ENCODE results near the gene HLA-DMB.
A peak's percentile ranks its signal among the peaks of the same experiment; 100 is the strongest.

Gene HLA-DMB

GRCh38 chr6:32954986-32955802, 14.4 kb upstream of the HLA-DMB start:
- no peaks in the 10 kb centered on the region for H3K9me3 ChIP-seq (ENCODE audit: low read length)
- no peaks in the 10 kb centered on the region for H3K27me3 ChIP-seq (ENCODE audit: control insufficient read depth in 1 of 2, insufficient read depth in 2 of 2, low read length in 2 of 2)
- no peak overlapping the region for H3K9ac ChIP-seq (ENCODE audit: low read length)
- H3K27ac ChIP-seq (ENCODE audit: low read depth, low read length), result no peak overlapping the region
- H3K4me3 ChIP-seq (ENCODE audit: low read depth in 1 of 2, low read length in 2 of 2), result no peak overlapping the region
- peaks cover 12% of the 10 kb centered on the region for H3K4me1 ChIP-seq (ENCODE audit: insufficient read depth, low read length)
- no peaks in the 10 kb centered on the region for H3K36me3 ChIP-seq (ENCODE audit: insufficient read depth, low read length)

DNA sequence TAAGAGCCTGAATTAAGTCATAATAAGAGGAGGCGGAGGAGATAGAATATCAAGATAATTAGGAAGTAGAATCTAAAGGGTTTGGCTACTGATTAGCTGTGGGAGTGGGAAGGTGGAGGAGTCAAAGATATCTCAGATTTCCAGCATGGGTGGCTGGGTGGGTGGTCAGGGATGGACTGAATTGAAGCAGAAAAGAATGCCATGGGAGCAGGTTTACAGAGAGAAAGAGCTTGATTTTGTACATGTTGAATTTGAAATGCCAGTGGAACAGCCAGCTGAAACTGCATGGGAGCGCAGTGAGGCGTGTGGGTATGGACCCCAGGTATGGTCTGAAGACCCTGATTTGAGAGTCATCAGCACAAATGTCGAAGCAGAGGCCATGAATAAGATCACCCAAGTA, 13.4 kb upstream of the HLA-DMB start:
- no peak overlapping the region for H3K9ac ChIP-seq (ENCODE audit: low read length)
- H3K9me3 ChIP-seq (ENCODE audit: low read length), result no peaks in the 10 kb centered on the region
- no peak overlapping the region for H3K4me3 ChIP-seq (ENCODE audit: low read depth in 1 of 2, low read length in 2 of 2)
- H3K4me1 ChIP-seq (ENCODE audit: insufficient read depth, low read length), result peaks cover 12% of the 10 kb centered on the region
- H3K27ac ChIP-seq (ENCODE audit: low read depth, low read length), result no peak overlapping the region
- H3K36me3 ChIP-seq (ENCODE audit: insufficient read depth, low read length), result no peaks in the 10 kb centered on the region
- H3K27me3 ChIP-seq (ENCODE audit: control insufficient read depth in 1 of 2, insufficient read depth in 2 of 2, low read length in 2 of 2), result no peaks in the 10 kb centered on the region

DNA sequence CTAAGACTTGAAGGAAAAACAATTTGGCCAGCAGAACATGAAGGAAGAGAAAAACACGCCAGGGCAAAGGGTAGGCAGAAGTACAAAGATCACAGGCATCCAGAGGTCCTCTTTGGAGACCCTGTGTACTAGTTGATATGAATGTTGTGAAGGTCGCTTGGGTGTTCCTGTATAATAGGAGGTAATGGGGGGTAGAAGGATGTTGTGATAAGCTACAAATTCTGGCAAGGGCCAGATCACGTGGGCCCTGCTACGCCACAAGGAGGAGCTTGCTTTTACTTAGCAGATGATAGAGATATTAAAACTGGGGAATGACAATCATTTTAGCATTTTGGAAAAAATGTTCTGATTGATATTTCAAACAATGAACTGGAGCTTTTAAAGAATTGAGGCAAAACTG, 12.9 kb upstream of the HLA-DMB start:
- Histone ChIP-seq H3K9ac (ENCODE audit: low read length) (no peak overlapping the region), H3K36me3 (ENCODE audit: insufficient read depth, low read length) (no peaks in the 10 kb centered on the region), H3K9me3 (ENCODE audit: low read length) (no peaks in the 10 kb centered on the region), H3K27ac (ENCODE audit: low read depth, low read length) (no peak overlapping the region), H3K4me3 (ENCODE audit: low read depth in 1 of 2, low read length in 2 of 2) (no peak overlapping the region), H3K27me3 (ENCODE audit: control insufficient read depth in 1 of 2, insufficient read depth in 2 of 2, low read length in 2 of 2) (no peaks in the 10 kb centered on the region), H3K4me1 (ENCODE audit: insufficient read depth, low read length) (peaks cover 12% of the 10 kb centered on the region)

GRCh38 chr6:32952817-32953739, 12.2 kb upstream of the HLA-DMB start, which contains the start of gene HLA-DMA:
HLA-DMA (minus strand) TSS chr6:32953097; CDS start chr6:32953036, 61 bp downstream.
- Histone ChIP-seq H3K9ac (ENCODE audit: low read length) (peak within 1 kb of the TSS; percentile 13), H3K4me1 (ENCODE audit: insufficient read depth, low read length) (peaks cover 12% of the 10 kb centered on the region), H3K4me3 (ENCODE audit: low read depth in 1 of 2, low read length in 2 of 2) (peak within 1 kb of the TSS in 1 of 2 donors; percentile 44), H3K27ac (ENCODE audit: low read depth, low read length) (peak within 1 kb of the TSS; percentile 35), H3K27me3 (ENCODE audit: control insufficient read depth in 1 of 2, insufficient read depth in 2 of 2, low read length in 2 of 2) (no peaks in the 10 kb centered on the region), H3K9me3 (ENCODE audit: low read length) (no peaks in the 10 kb centered on the region), H3K36me3 (ENCODE audit: insufficient read depth, low read length) (no peaks in the 10 kb centered on the region)

DNA sequence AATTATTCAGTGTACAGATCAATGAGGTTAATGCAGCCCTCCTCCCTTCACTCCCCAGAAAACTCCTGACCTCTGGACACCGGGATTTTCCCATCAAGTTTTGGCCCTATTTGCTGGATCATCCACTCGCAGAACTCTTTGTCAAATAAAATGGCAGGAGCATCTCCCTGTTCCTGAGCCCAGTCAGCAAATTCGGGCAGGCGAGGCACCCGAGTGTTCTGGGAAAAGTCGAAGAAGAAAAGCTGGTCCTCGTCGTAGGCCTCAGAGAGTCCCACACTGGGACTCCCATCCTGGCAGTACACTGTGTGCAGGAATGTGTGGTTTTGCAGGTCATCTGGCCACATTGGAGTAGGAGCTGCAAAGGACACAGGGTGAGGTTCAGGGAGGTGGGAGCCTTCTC, 9.6 kb upstream of the HLA-DMB start:
- Histone ChIP-seq H3K9me3 (ENCODE audit: low read length) (no peaks in the 10 kb centered on the region), H3K36me3 (ENCODE audit: insufficient read depth, low read length) (no peaks in the 10 kb centered on the region), H3K4me3 (ENCODE audit: low read depth in 1 of 2, low read length in 2 of 2) (no peak overlapping the region), H3K27ac (ENCODE audit: low read depth, low read length) (no peak overlapping the region), H3K27me3 (ENCODE audit: control insufficient read depth in 1 of 2, insufficient read depth in 2 of 2, low read length in 2 of 2) (no peaks in the 10 kb centered on the region), H3K9ac (ENCODE audit: low read length) (no peak overlapping the region), H3K4me1 (ENCODE audit: insufficient read depth, low read length) (peaks cover 12% of the 10 kb centered on the region)

DNA sequence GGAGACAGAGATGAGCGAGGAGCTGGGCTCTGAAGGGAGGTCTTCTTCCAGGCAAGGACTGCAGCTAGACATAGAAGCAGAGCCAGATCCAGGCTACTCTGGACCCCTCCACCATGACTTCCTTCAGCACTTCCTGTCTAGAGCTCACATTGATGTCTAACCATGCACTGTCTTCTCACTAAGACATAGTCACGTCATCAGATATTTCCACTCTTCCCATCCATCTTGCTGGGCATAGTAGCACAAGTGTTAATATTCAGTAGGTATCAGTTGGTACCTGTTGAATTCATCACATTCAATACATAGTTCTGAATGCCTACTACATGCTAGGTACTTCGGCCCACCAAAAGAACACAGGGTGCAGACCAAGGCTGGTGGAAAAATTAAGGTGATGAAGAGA, 9.2 kb upstream of the HLA-DMB start:
- no peaks in the 10 kb centered on the region for H3K36me3 ChIP-seq (ENCODE audit: insufficient read depth, low read length)
- H3K27me3 ChIP-seq (ENCODE audit: control insufficient read depth in 1 of 2, insufficient read depth in 2 of 2, low read length in 2 of 2), result no peaks in the 10 kb centered on the region
- no peaks in the 10 kb centered on the region for H3K9me3 ChIP-seq (ENCODE audit: low read length)
- no peak overlapping the region for H3K4me3 ChIP-seq (ENCODE audit: low read depth in 1 of 2, low read length in 2 of 2)
- H3K4me1 ChIP-seq (ENCODE audit: insufficient read depth, low read length), result peaks cover 12% of the 10 kb centered on the region
- no peak overlapping the region for H3K27ac ChIP-seq (ENCODE audit: low read depth, low read length)
- H3K9ac ChIP-seq (ENCODE audit: low read length), result no peak overlapping the region

- no peak overlapping the region for H3K27ac ChIP-seq (ENCODE audit: low read depth, low read length)
Measured at GRCh38 chr6:32949113-32949512, 8.3 kb upstream of the HLA-DMB start.

GRCh38 chr6:32947552-32948465, 7.0 kb upstream of the HLA-DMB start:
- Histone ChIP-seq H3K4me3 (ENCODE audit: low read depth in 1 of 2, low read length in 2 of 2) (no peak overlapping the region), H3K4me1 (ENCODE audit: insufficient read depth, low read length) (peaks cover 9% of the 10 kb centered on the region), H3K27ac (ENCODE audit: low read depth, low read length) (no peak overlapping the region), H3K36me3 (ENCODE audit: insufficient read depth, low read length) (no peaks in the 10 kb centered on the region), H3K9me3 (ENCODE audit: low read length) (no peaks in the 10 kb centered on the region), H3K9ac (ENCODE audit: low read length) (no peak overlapping the region), H3K27me3 (ENCODE audit: control insufficient read depth in 1 of 2, insufficient read depth in 2 of 2, low read length in 2 of 2) (no peaks in the 10 kb centered on the region)

More at GRCh38 chr6:32949113-32949512, 8.3 kb upstream of the HLA-DMB start:
- Histone ChIP-seq H3K9me3 (ENCODE audit: low read length) (no peaks in the 10 kb centered on the region), H3K9ac (ENCODE audit: low read length) (no peak overlapping the region), H3K27me3 (ENCODE audit: control insufficient read depth in 1 of 2, insufficient read depth in 2 of 2, low read length in 2 of 2) (no peaks in the 10 kb centered on the region), H3K36me3 (ENCODE audit: insufficient read depth, low read length) (no peaks in the 10 kb centered on the region), H3K4me3 (ENCODE audit: low read depth in 1 of 2, low read length in 2 of 2) (no peak overlapping the region), H3K4me1 (ENCODE audit: insufficient read depth, low read length) (peaks cover 12% of the 10 kb centered on the region)

DNA sequence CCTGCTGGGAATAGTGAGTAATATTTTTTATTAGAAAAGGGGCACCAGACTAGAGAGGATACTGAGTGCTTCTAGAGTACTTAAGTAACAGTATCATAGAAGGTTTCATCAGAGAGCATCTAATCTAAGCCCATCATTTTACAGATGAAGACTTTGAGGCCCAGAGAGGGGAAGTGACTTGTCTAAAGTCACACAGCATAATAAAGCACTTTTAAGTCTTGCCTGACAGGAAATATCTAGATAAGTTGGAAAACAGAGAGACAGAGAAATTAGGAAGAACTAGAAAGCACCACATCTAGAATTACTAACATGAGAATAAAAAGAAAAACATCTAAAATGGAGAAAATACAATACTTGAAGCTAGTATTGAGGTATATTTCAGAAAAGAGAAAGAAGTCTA, 6.1 kb upstream of the HLA-DMB start:
- Histone ChIP-seq H3K4me3 (ENCODE audit: low read depth in 1 of 2, low read length in 2 of 2) (no peak overlapping the region), H3K4me1 (ENCODE audit: insufficient read depth, low read length) (no peaks in the 10 kb centered on the region), H3K9ac (ENCODE audit: low read length) (no peak overlapping the region), H3K9me3 (ENCODE audit: low read length) (no peaks in the 10 kb centered on the region), H3K27ac (ENCODE audit: low read depth, low read length) (no peak overlapping the region), H3K27me3 (ENCODE audit: control insufficient read depth in 1 of 2, insufficient read depth in 2 of 2, low read length in 2 of 2) (no peaks in the 10 kb centered on the region), H3K36me3 (ENCODE audit: insufficient read depth, low read length) (no peaks in the 10 kb centered on the region)

GRCh38 chr6:32945953-32946352, 5.1 kb upstream of the HLA-DMB start:
- no peak overlapping the region for H3K27ac ChIP-seq (ENCODE audit: low read depth, low read length)
- H3K9ac ChIP-seq (ENCODE audit: low read length), result no peak overlapping the region
- no peaks in the 10 kb centered on the region for H3K9me3 ChIP-seq (ENCODE audit: low read length)
- no peaks in the 10 kb centered on the region for H3K27me3 ChIP-seq (ENCODE audit: control insufficient read depth in 1 of 2, insufficient read depth in 2 of 2, low read length in 2 of 2)
- no peak overlapping the region for H3K4me3 ChIP-seq (ENCODE audit: low read depth in 1 of 2, low read length in 2 of 2)
- H3K36me3 ChIP-seq (ENCODE audit: insufficient read depth, low read length), result no peaks in the 10 kb centered on the region
- H3K4me1 ChIP-seq (ENCODE audit: insufficient read depth, low read length), result peaks cover 2% of the 10 kb centered on the region

All from muscle layer of colon (tissue), 2 donors.